Breast epithelium (tissue), 3 donors: ENCODE data around the gene GPC6.

Experiments used
- CTCF ChIP-seq, 3 donors: fragments of 450-650 bp; IDR thresholded peaks; one replicate each; pipeline ENCODE4 v1.5.1; 2016 to 2017; ENCODE audit warnings: antibody characterized with exemption in 3 of 3, mild to moderate bottlenecking in 3 of 3, moderate library complexity in 3 of 3
- POLR2A ChIP-seq: fragments of 450-650 bp; IDR thresholded peaks from one replicate; pipeline ENCODE4 v1.6.1; 2016; ENCODE audit warnings: antibody characterized with exemption, mild to moderate bottlenecking, moderate library complexity
- POLR2AphosphoS5 ChIP-seq, 3 donors: sonication (generic); formaldehyde crosslinking; IDR thresholded peaks; one replicate each; pipeline ENCODE4 v1.6.1; 2017; ENCODE audit warnings: antibody characterized with exemption in 3 of 3

GRCh38 chr13:93238711-93239110, 12.1 kb downstream of the GPC6 start:
- TF ChIP-seq CTCF (IDR thresholded peaks at IDR 0.05) (no peak), POLR2A (no peak), POLR2AphosphoS5 (IDR thresholded peaks at IDR 0.05) (no peak)
